OCI-LY3 (cell line): ENCODE data around the gene TAF3.

Source experiments
- H2AFZ ChIP-seq: fragments of 200-600, 300-600 bp; shearing (Covaris generic); 2 replicates; pipeline ENCODE4 v1.6.0; 2014; ENCODE audit warnings: antibody characterized with exemption, low read depth, low read length
- H3K27ac ChIP-seq: fragments of 200-600, 300-600 bp; sonication (generic); 2 replicates; pipeline ENCODE4 v1.5.1; 2014; ENCODE audit warnings: mild to moderate bottlenecking, low read length, moderate library complexity, mixed read lengths
- H3K27me3 ChIP-seq: fragments of 200-600, 300-600 bp; sonication (generic); 2 replicates; pipeline ENCODE4 v1.6.1; 2014; ENCODE audit warnings: low read depth, low read length, mixed read lengths
- H3K36me3 ChIP-seq: fragments of 200-600, 300-600 bp; sonication (generic); replicated peaks from 2 replicates; pipeline ENCODE3; 2014; ENCODE audit warnings: low read depth, low read length, mixed read lengths
- H3K4me1 ChIP-seq: fragments of 300-600, 200-600 bp; sonication (generic); 2 replicates; pipeline ENCODE4 v1.6.1; 2014; ENCODE audit warnings: low read length, mixed read lengths
- H3K4me2 ChIP-seq: fragments of 200-600, 300-600 bp; sonication (generic); 2 replicates; pipeline ENCODE4 v1.6.1; 2014; ENCODE audit warnings: low read length, mixed read lengths
- H3K4me3 ChIP-seq: fragments of 300-600, 200-600 bp; sonication (generic); 2 replicates; pipeline ENCODE4 v1.5.1; 2014; ENCODE audit warnings: antibody characterized with exemption, mild to moderate bottlenecking, low read length, moderate library complexity
- H3K79me2 ChIP-seq: fragments of 300-600, 200-600 bp; shearing (Covaris generic); 2 replicates; pipeline ENCODE4 v1.6.1; 2014; ENCODE audit warnings: mild to moderate bottlenecking, low read length, mixed read lengths
- H3K9ac ChIP-seq: fragments of 300-600, 200-600 bp; shearing (Covaris generic); 2 replicates; pipeline ENCODE4 v1.6.0; 2014; ENCODE audit warnings: mild to moderate bottlenecking, low read length, moderate library complexity
- H3K9me3 ChIP-seq: fragments of 200-600, 300-600 bp; shearing (Covaris generic); 2 replicates; pipeline ENCODE4 v1.6.1; 2014; ENCODE audit warnings: low read length, mixed read lengths; ENCODE audit not compliant: insufficient read depth
- H4K20me1 ChIP-seq: fragments of 200-600, 300-600 bp; sonication (generic); 2 replicates; pipeline ENCODE4 v1.6.1; 2016; ENCODE audit warnings: low read length, mixed read lengths; ENCODE audit not compliant: insufficient read depth
- EZH2phosphoT487 ChIP-seq: fragments of 200-600 bp; shearing (Covaris generic); IDR thresholded peaks from 2 replicates; pipeline ENCODE4 v1.6.1; 2018; ENCODE audit warnings: antibody characterized with exemption, mixed run types, low read depth
- TF ChIP-seq, protein P1 (sequence below): fragments of 200-600, 300-600 bp; sonication (generic); IDR thresholded peaks from 2 replicates; pipeline ENCODE4 v1.5.1; 2014; ENCODE audit warnings: antibody characterized with exemption, low read length, low read depth

Gene TAF3

GRCh38 chr10:7933757-7934156 is 115.5 kb downstream of the TAF3 start:
- Histone ChIP-seq H3K36me3 (no peaks in the 10 kb centered on the region), H3K79me2 (no peaks in the 10 kb centered on the region), H3K4me1 (no peaks in the 10 kb centered on the region), H3K9me3 (no peaks in the 10 kb centered on the region), H4K20me1 (no peaks in the 10 kb centered on the region), H3K27ac (no peak overlapping the region), H3K9ac (no peak overlapping the region), H3K27me3 (no peaks in the 10 kb centered on the region), H2AFZ (no peak overlapping the region), H3K4me2 (no peak overlapping the region), H3K4me3 (no peak overlapping the region)
- TF ChIP-seq, protein P1, sequence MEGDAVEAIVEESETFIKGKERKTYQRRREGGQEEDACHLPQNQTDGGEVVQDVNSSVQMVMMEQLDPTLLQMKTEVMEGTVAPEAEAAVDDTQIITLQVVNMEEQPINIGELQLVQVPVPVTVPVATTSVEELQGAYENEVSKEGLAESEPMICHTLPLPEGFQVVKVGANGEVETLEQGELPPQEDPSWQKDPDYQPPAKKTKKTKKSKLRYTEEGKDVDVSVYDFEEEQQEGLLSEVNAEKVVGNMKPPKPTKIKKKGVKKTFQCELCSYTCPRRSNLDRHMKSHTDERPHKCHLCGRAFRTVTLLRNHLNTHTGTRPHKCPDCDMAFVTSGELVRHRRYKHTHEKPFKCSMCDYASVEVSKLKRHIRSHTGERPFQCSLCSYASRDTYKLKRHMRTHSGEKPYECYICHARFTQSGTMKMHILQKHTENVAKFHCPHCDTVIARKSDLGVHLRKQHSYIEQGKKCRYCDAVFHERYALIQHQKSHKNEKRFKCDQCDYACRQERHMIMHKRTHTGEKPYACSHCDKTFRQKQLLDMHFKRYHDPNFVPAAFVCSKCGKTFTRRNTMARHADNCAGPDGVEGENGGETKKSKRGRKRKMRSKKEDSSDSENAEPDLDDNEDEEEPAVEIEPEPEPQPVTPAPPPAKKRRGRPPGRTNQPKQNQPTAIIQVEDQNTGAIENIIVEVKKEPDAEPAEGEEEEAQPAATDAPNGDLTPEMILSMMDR: no peak
- no peak for TF ChIP-seq EZH2phosphoT487

DNA sequence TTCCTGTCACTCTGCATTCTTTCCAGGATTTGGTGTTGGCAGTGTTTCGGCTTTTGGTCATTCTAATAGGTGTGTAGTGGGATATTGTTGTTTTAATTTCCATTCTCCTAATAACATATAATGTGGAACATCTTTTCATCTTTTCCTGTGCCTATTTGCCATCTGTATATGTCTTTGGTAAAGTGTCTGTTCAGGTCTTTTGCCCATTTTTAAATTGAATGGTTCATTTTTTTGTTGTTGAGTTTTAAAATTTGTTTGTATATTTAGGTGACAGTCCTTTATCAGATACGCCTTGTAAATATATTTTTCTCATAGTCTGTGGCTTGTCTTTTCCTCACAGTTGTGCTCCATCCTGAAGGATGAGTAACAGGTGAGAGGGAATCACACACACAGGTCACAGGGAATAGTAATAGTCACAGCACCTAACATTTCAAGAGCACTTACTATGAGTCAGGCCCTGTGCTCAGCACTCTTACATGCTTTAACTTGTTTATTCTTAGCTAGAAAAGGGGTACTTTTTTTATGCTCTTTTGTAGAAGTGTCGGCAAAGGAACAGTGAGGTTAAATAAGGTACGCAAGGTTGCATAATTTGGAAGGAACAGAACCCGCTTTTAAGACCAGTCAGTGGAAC is 119.1 kb downstream of the TAF3 start:
- no peak overlapping the region for H2AFZ ChIP-seq
- no peak overlapping the region for H3K9ac ChIP-seq

DNA sequence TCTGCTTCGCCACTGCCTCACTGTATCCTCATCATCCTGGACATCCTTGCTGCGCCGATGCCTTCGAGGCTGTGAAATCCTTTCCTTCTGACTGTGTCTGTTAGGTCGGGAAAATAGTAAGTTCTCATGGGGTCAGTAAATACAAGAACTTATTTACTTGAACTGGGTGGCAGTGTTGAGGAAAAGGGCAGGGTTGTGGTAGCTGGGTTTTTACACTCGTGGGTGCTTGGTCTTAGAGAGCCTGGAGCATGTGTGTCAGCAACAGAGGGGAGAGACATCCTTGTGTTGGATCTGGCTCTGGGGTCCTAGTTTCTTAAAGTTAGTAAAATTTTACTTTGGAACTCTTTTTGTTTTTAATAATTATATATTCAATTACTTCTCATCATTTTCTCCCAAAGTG is 123.3 kb downstream of the TAF3 start:
- Histone ChIP-seq H3K36me3 (no peaks in the 10 kb centered on the region), H3K9me3 (no peaks in the 10 kb centered on the region), H3K9ac (no peak overlapping the region), H3K4me2 (no peak overlapping the region), H4K20me1 (no peaks in the 10 kb centered on the region; the same call in 1 of the 2 replicates), H2AFZ (no peak overlapping the region), H3K27ac (no peak overlapping the region), H3K27me3 (no peaks in the 10 kb centered on the region), H3K4me3 (no peak overlapping the region), H3K4me1 (peaks cover 11% of the 10 kb centered on the region), H3K79me2 (no peaks in the 10 kb centered on the region)
- TF ChIP-seq, protein P1: no peak
- no peak for TF ChIP-seq EZH2phosphoT487

More for the DNA sequence above, 119.1 kb downstream of the TAF3 start:
- Histone ChIP-seq H3K4me1 (no peaks in the 10 kb centered on the region), H3K4me2 (no peak overlapping the region), H3K27me3 (no peaks in the 10 kb centered on the region), H3K36me3 (no peaks in the 10 kb centered on the region), H3K9me3 (no peaks in the 10 kb centered on the region), H3K4me3 (no peak overlapping the region), H3K27ac (no peak overlapping the region), H3K79me2 (no peaks in the 10 kb centered on the region), H4K20me1 (no peaks in the 10 kb centered on the region)
- TF ChIP-seq, protein P1: no peak
- no peak for TF ChIP-seq EZH2phosphoT487

GRCh38 chr10:7942316-7942715 is 124.0 kb downstream of the TAF3 start:
- Histone ChIP-seq H3K36me3 (no peaks in the 10 kb centered on the region), H3K4me1 (peaks cover 11% of the 10 kb centered on the region), H3K79me2 (no peaks in the 10 kb centered on the region), H3K27ac (no peak overlapping the region), H2AFZ (no peak overlapping the region), H3K27me3 (no peaks in the 10 kb centered on the region), H3K4me2 (no peak overlapping the region), H3K9ac (no peak overlapping the region), H4K20me1 (no peaks in the 10 kb centered on the region; the same call in 1 of the 2 replicates), H3K4me3 (no peak overlapping the region), H3K9me3 (no peaks in the 10 kb centered on the region)
- TF ChIP-seq EZH2phosphoT487: no peak

GRCh38 chr10:7942859-7943258 is 124.6 kb downstream of the TAF3 start:
- Histone ChIP-seq H4K20me1 (no peaks in the 10 kb centered on the region; the same call in 1 of the 2 replicates), H3K36me3 (no peaks in the 10 kb centered on the region), H3K4me3 (no peak overlapping the region), H3K79me2 (no peaks in the 10 kb centered on the region), H3K27ac (no peak overlapping the region), H3K9ac (no peak overlapping the region), H3K4me2 (no peak overlapping the region), H3K9me3 (no peaks in the 10 kb centered on the region), H2AFZ (no peak overlapping the region), H3K27me3 (no peaks in the 10 kb centered on the region), H3K4me1 (peaks cover 11% of the 10 kb centered on the region)
- TF ChIP-seq, protein P1: no peak
- TF ChIP-seq EZH2phosphoT487: no peak
